Caco-2 (cell line): ENCODE measurements around the gene CFAP20. TPM values are rescaled to one million over a fixed set of nuclear protein-coding genes. Genes with fewer than 3 reads are reported as not detected.

Source experiments
- BruUV-seq: library from RNA; stranded (reverse); fragments of 400-500 nt; replicated peaks from 2 replicates; lab custom pipeline; 2021; lab: Mats Ljungman, UMichigan
- CTCF ChIA-PET: fragments of 300-600 bp; sonication (Branson Sonifier 250); formaldehyde crosslinking; loops from one replicate; lab custom pipeline; 2022; ENCODE audit warnings: antibody characterized with exemption; lab: Charles Lee
- POLR2A ChIA-PET: fragments of 300-600 bp; sonication (Branson Sonifier 250); formaldehyde crosslinking; loops from one replicate; lab custom pipeline; 2022; ENCODE audit warnings: antibody characterized with exemption; lab: Charles Lee
- DNase-seq, 2 experiments: peaks; one replicate each; pipeline versions ENCODE4 v3.0.0 to v3.0.0-alpha.2; 2020 to 2022
- H3K27me3 ChIP-seq: replicated peaks from 2 replicates; pipeline ENCODE4 v1.6.0; 2011; ENCODE audit warnings: low read length; ENCODE audit not compliant: control insufficient read depth, insufficient read depth
- H3K36me3 ChIP-seq: 2 replicates; pipeline ENCODE4 v1.5.1; 2011; ENCODE audit warnings: low read length; ENCODE audit not compliant: control insufficient read depth, insufficient read depth
- H3K4me1 ChIP-seq: fragments of 250-450 bp; sonication (Bioruptor Pico); 2 replicates; pipeline ENCODE4 v1.5.1; 2020; ENCODE audit warnings: mild to moderate bottlenecking
- H3K4me3 ChIP-seq: 2 replicates; pipeline ENCODE4 v1.5.1; 2011; ENCODE audit warnings: low read depth, mild to moderate bottlenecking, control low read depth, low read length
- H3K9me3 ChIP-seq: fragments of 250-450 bp; sonication (Bioruptor Pico); 2 replicates; pipeline ENCODE4 v1.5.1; 2020; ENCODE audit warnings: mild to moderate bottlenecking, moderate library complexity
- H3K27ac Mint-ChIP-seq: one replicate; pipeline ENCODE4 v1.8.0; 2022; ENCODE audit warnings: mixed read lengths; ENCODE audit not compliant: unreplicated experiment
- H3K27me3 Mint-ChIP-seq: one replicate; pipeline ENCODE4 v1.8.0; 2022; ENCODE audit warnings: mixed read lengths; ENCODE audit not compliant: insufficient read depth, unreplicated experiment
- H3K36me3 Mint-ChIP-seq: one replicate; pipeline ENCODE4 v1.8.0; 2022; ENCODE audit warnings: mild to moderate bottlenecking, mixed read lengths; ENCODE audit not compliant: insufficient read depth, unreplicated experiment
- H3K4me1 Mint-ChIP-seq: one replicate; pipeline ENCODE4 v1.8.0; 2022; ENCODE audit warnings: low read depth, mixed read lengths; ENCODE audit not compliant: unreplicated experiment
- H3K4me3 Mint-ChIP-seq: one replicate; pipeline ENCODE4 v1.8.0; 2022; ENCODE audit warnings: mild to moderate bottlenecking, moderate library complexity, mixed read lengths; ENCODE audit not compliant: unreplicated experiment
- H3K9me3 Mint-ChIP-seq: one replicate; pipeline ENCODE4 v1.8.0; 2022; ENCODE audit warnings: mixed read lengths; ENCODE audit not compliant: unreplicated experiment
- intact Hi-C: fragments of 100-400 bp; cut with micrococcal nuclease; formaldehyde crosslinking; loops from one replicate; pipeline ENCODE4 v1.10.0; 2022; ENCODE audit not compliant: unreplicated experiment
- total RNA-seq: library from RNA; stranded (reverse); gene quantifications from 2 replicates; pipeline ENCODE4 v1.2.3, GENCODE V29; 2022
- TF ChIP-seq, protein P1 (sequence below), 2 experiments: fragments of 200-600 bp in 1 of 2; IDR thresholded peaks; 1 replicate in 1 of 2; 2 replicates in 1 of 2; pipeline versions ENCODE4 v1.5.1 to v1.8.0; 2011 to 2022; ENCODE audit warnings: antibody characterized with exemption in 1 of 2, control low read depth in 1 of 2, inconsistent platforms in 1 of 2, low read depth in 1 of 2, low read length in 1 of 2, mild to moderate bottlenecking in 1 of 2, moderate library complexity in 1 of 2; ENCODE audit not compliant: insufficient read depth in 1 of 2, severe bottlenecking in 1 of 2, unreplicated experiment in 1 of 2

CFAP20 gene
- total RNA-seq, 1 experiment from 2014 or later = 73.2 TPM

DNA sequence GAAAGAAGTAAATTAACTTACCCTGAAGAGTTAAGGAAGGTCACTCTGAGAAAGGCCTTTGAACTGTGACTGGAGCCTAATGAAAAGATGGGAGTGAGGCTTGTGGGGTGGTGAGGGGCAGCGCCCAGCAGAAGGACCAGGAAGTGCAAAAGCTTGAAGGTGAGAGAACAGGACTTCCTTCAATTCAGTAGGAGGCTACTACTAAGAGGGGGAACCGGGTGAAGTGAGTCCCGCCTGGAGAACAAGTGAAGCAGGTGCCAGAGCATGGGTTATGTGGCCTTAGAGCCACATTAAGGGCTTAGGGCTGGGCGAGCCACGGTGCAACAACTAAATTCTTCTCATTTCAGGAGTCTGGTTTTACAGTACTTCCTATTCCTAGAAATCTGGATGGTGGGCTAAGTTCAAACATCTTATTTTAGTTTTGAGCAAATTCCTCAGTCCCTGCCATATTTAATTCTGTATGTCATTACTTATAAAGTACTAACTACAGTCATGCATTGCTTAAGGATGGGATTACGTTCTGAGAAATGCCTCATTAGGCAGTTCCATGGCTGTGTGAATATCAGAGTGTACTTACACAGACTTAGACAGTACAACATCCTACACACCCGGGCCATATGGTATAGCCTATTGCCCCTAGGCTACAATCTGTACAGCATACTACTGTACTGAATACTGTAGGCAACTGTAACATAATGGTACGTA is 5.1 kb downstream of the CFAP20 start:
- POLR2A ChIA-PET = interaction anchor here (0.5 kb wide), 1 partner anchor 99 kb away, joined by 7 read pairs; no protein-coding TSS in a partner anchor
- Histone ChIP-seq H3K36me3 (no peaks in the 10 kb centered on the region; the same call in 1 of the 2 replicates), H3K4me1 (peaks cover 55% of the 10 kb centered on the region), H3K9me3 (no peaks in the 10 kb centered on the region), H3K4me3 (no peak overlapping the region), H3K27me3 (no peaks in the 10 kb centered on the region)
- BruUV-seq = no TSS peak
- peaks cover 53% of the 10 kb centered on the region for H3K4me1 Mint-ChIP-seq
- TF ChIP-seq, protein P1, sequence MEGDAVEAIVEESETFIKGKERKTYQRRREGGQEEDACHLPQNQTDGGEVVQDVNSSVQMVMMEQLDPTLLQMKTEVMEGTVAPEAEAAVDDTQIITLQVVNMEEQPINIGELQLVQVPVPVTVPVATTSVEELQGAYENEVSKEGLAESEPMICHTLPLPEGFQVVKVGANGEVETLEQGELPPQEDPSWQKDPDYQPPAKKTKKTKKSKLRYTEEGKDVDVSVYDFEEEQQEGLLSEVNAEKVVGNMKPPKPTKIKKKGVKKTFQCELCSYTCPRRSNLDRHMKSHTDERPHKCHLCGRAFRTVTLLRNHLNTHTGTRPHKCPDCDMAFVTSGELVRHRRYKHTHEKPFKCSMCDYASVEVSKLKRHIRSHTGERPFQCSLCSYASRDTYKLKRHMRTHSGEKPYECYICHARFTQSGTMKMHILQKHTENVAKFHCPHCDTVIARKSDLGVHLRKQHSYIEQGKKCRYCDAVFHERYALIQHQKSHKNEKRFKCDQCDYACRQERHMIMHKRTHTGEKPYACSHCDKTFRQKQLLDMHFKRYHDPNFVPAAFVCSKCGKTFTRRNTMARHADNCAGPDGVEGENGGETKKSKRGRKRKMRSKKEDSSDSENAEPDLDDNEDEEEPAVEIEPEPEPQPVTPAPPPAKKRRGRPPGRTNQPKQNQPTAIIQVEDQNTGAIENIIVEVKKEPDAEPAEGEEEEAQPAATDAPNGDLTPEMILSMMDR (IDR thresholded peaks at IDR 0.05; ENCODE audit: insufficient read depth in 1 of 2, low read depth in 1 of 2, low read length in 1 of 2, severe bottlenecking in 1 of 2, unreplicated experiment in 1 of 2) = no peak
- peak overlapping the region; percentile 47 for H3K27ac Mint-ChIP-seq
- H3K4me3 Mint-ChIP-seq = no peak overlapping the region
- intact Hi-C loops = no loop called here
- H3K9me3 Mint-ChIP-seq = no peaks in the 10 kb centered on the region
- DNase-seq = no peak
- CTCF ChIA-PET = no interaction called here
- peaks cover 17% of the 10 kb centered on the region for H3K36me3 Mint-ChIP-seq
- H3K27me3 Mint-ChIP-seq = no peaks in the 10 kb centered on the region

DNA sequence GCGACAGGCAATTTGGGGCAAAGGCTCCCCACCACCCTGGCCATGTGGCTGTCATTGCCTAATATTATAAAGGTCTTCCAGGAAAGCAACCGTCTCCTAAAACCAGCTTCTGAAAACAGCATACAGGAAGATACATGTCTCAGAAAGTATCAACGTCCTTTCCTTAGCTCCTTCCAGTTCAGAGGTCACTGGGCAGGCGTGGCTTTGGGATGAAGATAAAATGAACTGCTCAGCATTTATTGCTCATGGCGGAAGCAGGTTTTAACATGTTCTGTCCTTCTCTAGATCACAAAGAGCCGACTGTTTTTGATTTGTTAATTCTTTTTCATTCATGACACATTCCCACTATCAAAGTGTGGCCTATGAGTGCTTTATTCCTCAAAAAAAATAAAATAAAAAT is 8.0 kb downstream of the CFAP20 start:
- peaks cover 42% of the 10 kb centered on the region for H3K4me1 Mint-ChIP-seq
- ChIA-PET CTCF (interaction anchor here (0.6 to 2.6 kb wide), 20 partner anchors 8 to 379 kb away, joined by 3 to 44 read pairs (median 5); partner anchors contain the start of genes CFAP20, MMP15, NDRG4 and USB1), POLR2A (interaction anchor here (1.5 kb wide), 1 partner anchor 97 kb away, joined by 25 read pairs; no protein-coding TSS in a partner anchor)
- peaks cover 38% of the 10 kb centered on the region for H3K4me1 ChIP-seq
- no peaks in the 10 kb centered on the region for H3K9me3 Mint-ChIP-seq
- BruUV-seq = no TSS peak
- peak overlapping the region; percentile 29 for H3K27ac Mint-ChIP-seq
- intact Hi-C loops = loop anchor here (1.0 kb wide), 1 partner anchor 8 kb away; the partner anchor contains the start of gene CFAP20
- no peaks in the 10 kb centered on the region for H3K9me3 ChIP-seq
- H3K36me3 Mint-ChIP-seq = peaks cover 16% of the 10 kb centered on the region
- DNase-seq = no peak
- H3K27me3 ChIP-seq = no peaks in the 10 kb centered on the region
- no peak overlapping the region for H3K4me3 ChIP-seq
- no peaks in the 10 kb centered on the region for H3K36me3 ChIP-seq
- no peak overlapping the region for H3K4me3 Mint-ChIP-seq
- H3K27me3 Mint-ChIP-seq = no peaks in the 10 kb centered on the region
- TF ChIP-seq, protein P1 (IDR thresholded peaks at IDR 0.05; ENCODE audit: insufficient read depth in 1 of 2, low read depth in 1 of 2, low read length in 1 of 2, severe bottlenecking in 1 of 2, unreplicated experiment in 1 of 2) = no peak

DNA sequence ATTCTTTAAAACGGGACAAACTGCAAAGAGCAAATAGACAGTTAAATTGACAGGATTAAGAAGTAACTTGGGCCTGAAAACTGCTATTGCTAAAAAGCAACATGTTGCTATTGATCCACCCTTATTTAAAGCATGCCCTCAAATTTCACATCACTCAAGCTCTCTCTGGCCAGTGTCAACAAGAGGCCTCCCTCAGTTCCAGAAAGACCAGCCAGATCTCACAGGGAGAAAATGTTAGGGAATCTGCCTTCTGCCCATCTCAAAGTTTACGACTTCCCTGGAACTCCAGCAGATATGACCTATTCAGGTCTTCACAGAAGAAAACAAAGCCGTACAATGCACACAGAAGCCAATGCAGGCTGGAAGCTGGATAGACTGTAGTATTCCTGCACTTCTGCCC is 8.9 kb downstream of the CFAP20 start:
- TF ChIP-seq, protein P1 (IDR thresholded peaks at IDR 0.05; ENCODE audit: insufficient read depth in 1 of 2, low read depth in 1 of 2, low read length in 1 of 2, severe bottlenecking in 1 of 2, unreplicated experiment in 1 of 2) = no peak
- POLR2A ChIA-PET = interaction anchor here (1.0 kb wide), 1 partner anchor 9 kb away, joined by 4 read pairs; the partner anchor contains the start of gene CFAP20
- H3K36me3 Mint-ChIP-seq = peaks cover 19% of the 10 kb centered on the region
- BruUV-seq = no TSS peak
- no peak for DNase-seq
- CTCF ChIA-PET = interaction anchor here (0.7 to 2.6 kb wide), 4 partner anchors 9 to 544 kb away, joined by 3 to 16 read pairs (median 10); partner anchors contain the start of genes CFAP20 and MMP15
- H3K4me1 ChIP-seq = peaks cover 38% of the 10 kb centered on the region
- H3K4me3 ChIP-seq = no peak overlapping the region
- H3K9me3 ChIP-seq = no peaks in the 10 kb centered on the region
- no peaks in the 10 kb centered on the region for H3K9me3 Mint-ChIP-seq
- H3K36me3 ChIP-seq = peaks cover 2% of the 10 kb centered on the region; the same call in 1 of the 2 replicates
- H3K27me3 ChIP-seq = no peaks in the 10 kb centered on the region
- H3K27ac Mint-ChIP-seq = peak overlapping the region; percentile 29
- H3K4me1 Mint-ChIP-seq = peaks cover 42% of the 10 kb centered on the region
- no peak overlapping the region for H3K4me3 Mint-ChIP-seq
- intact Hi-C loops = no loop called here
- no peaks in the 10 kb centered on the region for H3K27me3 Mint-ChIP-seq
